GM23338 (cell line): Measurements from ENCODE around the gene CALML5.

Source experiments
- CREB1 ChIP-seq: fragments of 250-450 bp; sonication (Bioruptor Pico); IDR thresholded peaks from 2 replicates; pipeline ENCODE4 v1.5.0; 2020; ENCODE audit warnings: low read depth, mild to moderate bottlenecking, moderate library complexity
- EZH2 ChIP-seq: fragments of 200-600 bp; sonication (generic); IDR thresholded peaks from one replicate; pipeline ENCODE4 v1.8.0; 2017; ENCODE audit warnings: antibody characterized with exemption, mild to moderate bottlenecking, low read depth; ENCODE audit not compliant: unreplicated experiment
- EZH2phosphoT487 ChIP-seq: fragments of 200-600 bp; sonication (generic); IDR thresholded peaks from one replicate; pipeline ENCODE4 v1.8.1; 2018; ENCODE audit warnings: antibody characterized with exemption; ENCODE audit not compliant: unreplicated experiment
- POLR2AphosphoS5 ChIP-seq: IDR thresholded peaks from 2 replicates; pipeline ENCODE4 v1.6.1; 2016; ENCODE audit warnings: antibody characterized with exemption, low read depth
- TF ChIP-seq, protein P1 (sequence below), 2 experiments: fragments of 200-600 bp in 1 of 2; sonication (generic) in 1 of 2; conservative IDR thresholded peaks; 2 replicates each; pipeline versions ENCODE4 v1.5.1 to v1.6.1; 2016 to 2017; ENCODE audit warnings: antibody characterized with exemption in 2 of 2, low read depth in 2 of 2, mild to moderate bottlenecking in 2 of 2, moderate library complexity in 1 of 2
- TF ChIP-seq, protein P2 (sequence below): IDR thresholded peaks from one replicate; pipeline ENCODE4 v1.6.1; 2018; ENCODE audit warnings: antibody characterized with exemption; ENCODE audit not compliant: unreplicated experiment

DNA sequence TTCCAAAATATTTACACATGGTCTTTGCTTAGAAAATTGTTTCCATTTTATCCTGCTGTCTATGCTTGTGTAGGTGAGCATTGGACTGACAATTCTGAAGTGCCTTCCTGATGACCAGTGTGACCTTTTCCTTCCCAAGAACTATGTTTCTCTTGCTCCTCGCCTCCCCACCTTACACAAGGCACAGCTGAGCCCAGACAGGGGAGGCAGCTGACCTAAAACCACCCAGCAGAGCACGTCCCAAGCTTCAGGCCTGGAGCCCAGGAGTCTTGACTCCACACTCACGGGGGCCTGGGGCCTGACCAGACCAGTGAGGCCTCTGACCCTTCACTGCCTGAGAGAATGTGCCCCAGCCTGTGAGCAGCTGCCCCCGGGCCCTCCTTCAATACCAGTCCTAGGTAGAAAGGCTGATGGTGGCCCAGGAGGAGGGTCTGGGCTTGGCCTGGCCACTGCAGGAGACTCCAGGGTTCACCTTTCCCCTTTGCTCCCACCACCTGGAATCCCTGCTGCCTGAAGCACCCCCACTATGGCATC lies 7.0 kb downstream of the CALML5 start:
- TF ChIP-seq, protein P1, sequence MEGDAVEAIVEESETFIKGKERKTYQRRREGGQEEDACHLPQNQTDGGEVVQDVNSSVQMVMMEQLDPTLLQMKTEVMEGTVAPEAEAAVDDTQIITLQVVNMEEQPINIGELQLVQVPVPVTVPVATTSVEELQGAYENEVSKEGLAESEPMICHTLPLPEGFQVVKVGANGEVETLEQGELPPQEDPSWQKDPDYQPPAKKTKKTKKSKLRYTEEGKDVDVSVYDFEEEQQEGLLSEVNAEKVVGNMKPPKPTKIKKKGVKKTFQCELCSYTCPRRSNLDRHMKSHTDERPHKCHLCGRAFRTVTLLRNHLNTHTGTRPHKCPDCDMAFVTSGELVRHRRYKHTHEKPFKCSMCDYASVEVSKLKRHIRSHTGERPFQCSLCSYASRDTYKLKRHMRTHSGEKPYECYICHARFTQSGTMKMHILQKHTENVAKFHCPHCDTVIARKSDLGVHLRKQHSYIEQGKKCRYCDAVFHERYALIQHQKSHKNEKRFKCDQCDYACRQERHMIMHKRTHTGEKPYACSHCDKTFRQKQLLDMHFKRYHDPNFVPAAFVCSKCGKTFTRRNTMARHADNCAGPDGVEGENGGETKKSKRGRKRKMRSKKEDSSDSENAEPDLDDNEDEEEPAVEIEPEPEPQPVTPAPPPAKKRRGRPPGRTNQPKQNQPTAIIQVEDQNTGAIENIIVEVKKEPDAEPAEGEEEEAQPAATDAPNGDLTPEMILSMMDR (conservative IDR thresholded peaks at IDR 0.05; ENCODE audit: low read depth in 2 of 2): no peak
- TF ChIP-seq CREB1 (no peak), POLR2AphosphoS5 (no peak), EZH2phosphoT487 (no peak), EZH2 (no peak)
- TF ChIP-seq, protein P2, sequence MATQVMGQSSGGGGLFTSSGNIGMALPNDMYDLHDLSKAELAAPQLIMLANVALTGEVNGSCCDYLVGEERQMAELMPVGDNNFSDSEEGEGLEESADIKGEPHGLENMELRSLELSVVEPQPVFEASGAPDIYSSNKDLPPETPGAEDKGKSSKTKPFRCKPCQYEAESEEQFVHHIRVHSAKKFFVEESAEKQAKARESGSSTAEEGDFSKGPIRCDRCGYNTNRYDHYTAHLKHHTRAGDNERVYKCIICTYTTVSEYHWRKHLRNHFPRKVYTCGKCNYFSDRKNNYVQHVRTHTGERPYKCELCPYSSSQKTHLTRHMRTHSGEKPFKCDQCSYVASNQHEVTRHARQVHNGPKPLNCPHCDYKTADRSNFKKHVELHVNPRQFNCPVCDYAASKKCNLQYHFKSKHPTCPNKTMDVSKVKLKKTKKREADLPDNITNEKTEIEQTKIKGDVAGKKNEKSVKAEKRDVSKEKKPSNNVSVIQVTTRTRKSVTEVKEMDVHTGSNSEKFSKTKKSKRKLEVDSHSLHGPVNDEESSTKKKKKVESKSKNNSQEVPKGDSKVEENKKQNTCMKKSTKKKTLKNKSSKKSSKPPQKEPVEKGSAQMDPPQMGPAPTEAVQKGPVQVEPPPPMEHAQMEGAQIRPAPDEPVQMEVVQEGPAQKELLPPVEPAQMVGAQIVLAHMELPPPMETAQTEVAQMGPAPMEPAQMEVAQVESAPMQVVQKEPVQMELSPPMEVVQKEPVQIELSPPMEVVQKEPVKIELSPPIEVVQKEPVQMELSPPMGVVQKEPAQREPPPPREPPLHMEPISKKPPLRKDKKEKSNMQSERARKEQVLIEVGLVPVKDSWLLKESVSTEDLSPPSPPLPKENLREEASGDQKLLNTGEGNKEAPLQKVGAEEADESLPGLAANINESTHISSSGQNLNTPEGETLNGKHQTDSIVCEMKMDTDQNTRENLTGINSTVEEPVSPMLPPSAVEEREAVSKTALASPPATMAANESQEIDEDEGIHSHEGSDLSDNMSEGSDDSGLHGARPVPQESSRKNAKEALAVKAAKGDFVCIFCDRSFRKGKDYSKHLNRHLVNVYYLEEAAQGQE: no peak
